Vagina (tissue), 2 donors: Measurements from ENCODE around the gene SWI5. TPM values are rescaled to one million over a fixed set of nuclear protein-coding genes. Genes with fewer than 3 reads are reported as not detected.

Experiments used
- DNase-seq, 2 donors: peaks; one replicate each; pipeline ENCODE4 v3.0.0-alpha.2; 2017; ENCODE audit errors: extremely low spot score in 2 of 2
- H3K27ac ChIP-seq: fragments of 200-600 bp; sonication (generic); one replicate; pipeline ENCODE4 v1.5.1; 2019
- H3K27me3 ChIP-seq: fragments of 200-600 bp; sonication (generic); one replicate; pipeline ENCODE4 v1.5.1; 2019
- H3K36me3 ChIP-seq, 2 donors: fragments of 200-600 bp; sonication (generic); one replicate each; pipeline ENCODE4 v1.5.1; 2017 to 2019
- H3K4me1 ChIP-seq: fragments of 200-600 bp; sonication (generic); one replicate; pipeline ENCODE4 v1.5.1; 2019
- H3K4me3 ChIP-seq, 2 donors: fragments of 200-600 bp; sonication (generic); 1 replicate in 1 of 2; 2 replicates in 1 of 2; pipeline ENCODE4 v1.5.1; 2016 to 2019
- H3K9me3 ChIP-seq: fragments of 200-600 bp; sonication (generic); one replicate; pipeline ENCODE4 v1.5.1; 2019
- CTCF ChIP-seq, 3 experiments: fragments of 450-650 bp in 2 of 3; fragments of 200-600 bp in 1 of 3; sonication (generic) in 1 of 3; IDR thresholded peaks; one replicate each; pipeline ENCODE4 v1.5.1; 2017 to 2019; ENCODE audit warnings: antibody characterized with exemption in 3 of 3, mild to moderate bottlenecking in 2 of 3, moderate library complexity in 2 of 3
- POLR2A ChIP-seq, 2 donors: fragments of 450-650 bp; IDR thresholded peaks; one replicate each; pipeline ENCODE4 v1.6.1; 2017; ENCODE audit warnings: antibody characterized with exemption in 2 of 2, mild to moderate bottlenecking in 2 of 2, moderate library complexity in 2 of 2
- POLR2AphosphoS5 ChIP-seq, 2 donors: sonication (generic); formaldehyde crosslinking; IDR thresholded peaks; one replicate each; pipeline ENCODE4 v1.9.0; 2017; ENCODE audit warnings: antibody characterized with exemption in 2 of 2, mild to moderate bottlenecking in 2 of 2, low read depth in 1 of 2; ENCODE audit not compliant: insufficient read depth in 1 of 2
- intact Hi-C: fragments of 100-400 bp; cut with DNase I; formaldehyde crosslinking; loops from one replicate; pipeline ENCODE4 v1.15.1; 2023
- total RNA-seq: library from RNA; depleted of rRNA; stranded (reverse); fragments of >200 nt; gene quantifications from one replicate; pipeline ENCODE4 v1.2.3, GENCODE V29; 2016

Gene SWI5
- total RNA-seq, 1 donor from 2014 or later, result 42.7 TPM

DNA sequence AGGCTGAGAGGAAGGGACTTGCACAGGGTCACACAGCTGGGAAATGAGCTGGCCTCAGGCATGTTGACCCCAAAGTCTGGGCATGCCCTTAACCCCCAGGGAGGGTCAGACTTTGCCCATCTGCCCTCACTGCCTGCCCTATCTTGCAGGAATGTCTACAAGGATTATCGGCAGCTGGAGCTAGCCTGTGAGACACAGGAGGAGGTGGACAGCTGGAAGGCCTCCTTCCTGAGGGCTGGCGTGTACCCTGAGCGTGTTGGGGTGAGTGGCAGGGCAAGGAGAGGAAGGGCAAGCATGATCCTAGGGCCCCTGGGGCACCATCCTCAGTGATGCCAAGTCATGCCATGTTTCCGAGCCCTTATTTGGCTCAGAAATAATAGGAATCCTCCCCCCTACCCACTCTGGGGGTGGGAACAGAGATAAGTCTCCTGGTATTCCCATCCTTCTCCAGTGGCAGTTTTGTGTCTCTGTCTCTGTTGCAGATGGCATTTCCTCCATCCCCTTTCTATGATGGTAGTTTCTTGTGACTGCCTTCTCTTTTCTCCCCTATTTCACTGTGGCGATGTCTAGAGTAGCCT, 28.8 kb upstream of the SWI5 start:
- Histone ChIP-seq H3K4me1 (peaks cover 31% of the 10 kb centered on the region), H3K27me3 (no peaks in the 10 kb centered on the region), H3K4me3 (no peak overlapping the region), H3K9me3 (no peaks in the 10 kb centered on the region), H3K36me3 (no peaks in the 10 kb centered on the region), H3K27ac (peak overlapping the region; percentile 85)
- no peak for DNase-seq
- no peak for TF ChIP-seq POLR2A (IDR thresholded peaks at IDR 0.05)
- TF ChIP-seq CTCF (IDR thresholded peaks at IDR 0.05), result no peak
- no peak for TF ChIP-seq POLR2AphosphoS5 (IDR thresholded peaks at IDR 0.05; ENCODE audit: insufficient read depth in 1 of 2, low read depth in 1 of 2)
- intact Hi-C loops, result no loop called here

GRCh38 chr9:128249558-128249907, 26.5 kb upstream of the SWI5 start:
- TF ChIP-seq POLR2A (IDR thresholded peaks at IDR 0.05) (no peak), POLR2AphosphoS5 (IDR thresholded peaks at IDR 0.05; ENCODE audit: insufficient read depth in 1 of 2, low read depth in 1 of 2) (no peak), CTCF (IDR thresholded peaks at IDR 0.05) (no peak)
- no peak overlapping the region for H3K4me3 ChIP-seq
- no peaks in the 10 kb centered on the region for H3K9me3 ChIP-seq
- no peak overlapping the region for H3K27ac ChIP-seq
- H3K27me3 ChIP-seq, result no peaks in the 10 kb centered on the region
- intact Hi-C loops, result no loop called here
- no peaks in the 10 kb centered on the region for H3K36me3 ChIP-seq
- H3K4me1 ChIP-seq, result peaks cover 25% of the 10 kb centered on the region
- DNase-seq, result no peak

GRCh38 chr9:128249908-128250838, 25.9 kb upstream of the SWI5 start:
- Histone ChIP-seq H3K27ac (peak overlapping the region; percentile 4), H3K9me3 (no peaks in the 10 kb centered on the region), H3K27me3 (no peaks in the 10 kb centered on the region), H3K4me1 (peaks cover 23% of the 10 kb centered on the region), H3K36me3 (no peaks in the 10 kb centered on the region), H3K4me3 (peak overlapping the region; percentile 17 to 38)
- DNase-seq, result no peak
- no peak for TF ChIP-seq POLR2AphosphoS5 (IDR thresholded peaks at IDR 0.05; ENCODE audit: insufficient read depth in 1 of 2, low read depth in 1 of 2)
- no peak for TF ChIP-seq CTCF (IDR thresholded peaks at IDR 0.05)
- no peak for TF ChIP-seq POLR2A (IDR thresholded peaks at IDR 0.05)
- intact Hi-C loops, result no loop called here

DNA sequence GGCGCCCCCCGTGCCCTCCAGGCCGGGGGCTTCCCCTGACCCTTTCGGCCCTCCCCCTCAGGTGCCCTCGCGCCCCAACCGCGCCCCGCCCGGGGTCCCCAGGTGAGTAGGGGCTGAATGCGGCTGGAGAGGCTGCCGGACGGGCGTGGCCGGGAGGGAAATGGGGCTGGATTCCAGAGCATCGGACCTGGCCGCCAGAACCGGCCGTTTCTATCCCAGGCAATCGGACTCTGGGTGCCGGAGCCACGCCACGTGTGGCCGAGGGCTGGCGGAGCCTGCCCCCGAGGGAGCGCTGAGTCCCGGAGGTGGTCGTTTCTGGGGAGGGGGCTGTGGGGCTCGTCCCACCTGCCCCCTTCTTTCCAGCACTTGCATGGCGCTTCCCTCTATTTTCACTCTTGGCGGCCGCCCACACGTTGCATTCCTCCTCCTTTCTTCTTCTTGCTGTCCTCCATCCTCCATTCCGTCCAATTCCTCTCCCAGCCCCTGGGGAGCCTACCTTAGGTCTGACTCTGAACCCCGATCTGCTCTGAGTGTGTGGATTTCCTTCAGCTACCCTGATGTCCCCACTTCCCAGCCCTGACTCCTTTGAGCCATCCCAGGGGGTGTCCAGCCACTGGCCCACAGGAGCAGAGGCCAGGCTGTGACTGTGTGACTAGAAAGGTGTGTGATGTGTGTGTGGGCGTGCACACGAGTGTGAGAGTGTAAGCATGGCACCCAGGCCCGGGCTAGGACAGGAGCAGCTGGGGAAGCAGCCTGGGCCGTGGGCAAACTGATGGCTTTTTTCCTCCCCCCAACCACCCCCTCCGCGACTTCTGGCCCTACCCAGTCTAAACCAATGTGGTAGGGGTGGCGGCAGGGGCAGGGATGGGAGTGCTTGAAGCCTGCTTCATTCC, 25.0 kb upstream of the SWI5 start:
- no peak for DNase-seq
- Histone ChIP-seq H3K4me3 (peak overlapping the region; percentile 17 to 38), H3K36me3 (no peaks in the 10 kb centered on the region), H3K4me1 (peaks cover 14% of the 10 kb centered on the region), H3K27ac (peak overlapping the region; percentile 4), H3K27me3 (no peaks in the 10 kb centered on the region), H3K9me3 (no peaks in the 10 kb centered on the region)
- TF ChIP-seq POLR2AphosphoS5 (IDR thresholded peaks at IDR 0.05; ENCODE audit: insufficient read depth in 1 of 2, low read depth in 1 of 2), result no peak
- no peak for TF ChIP-seq POLR2A (IDR thresholded peaks at IDR 0.05)
- TF ChIP-seq CTCF (IDR thresholded peaks at IDR 0.05), result no peak
- intact Hi-C loops, result no loop called here
